Stimulated activated CD4-positive, alpha-beta T cell treated with anti-CD3 and anti-CD28 coated beads, TNF-alpha, amount 100 ng/mL, for 24 hours (primary cell): ENCODE measurements around the gene RPS10.
"Not testable (repeated sequence)": the region's sequence is repeated elsewhere in the genome, so short reads cannot be mapped to it uniquely, and the experiment has no call there.

Experiments used
- DNase-seq, 3 experiments: peaks; one replicate each; pipeline ENCODE4 v3.0.0-alpha.2; 2020; ENCODE audit warnings: low read depth in 3 of 3

RPS10 gene

GRCh38 chr6:34393191-34393965, 32.5 kb downstream of the RPS10 start:
- no peak for DNase-seq

DNA sequence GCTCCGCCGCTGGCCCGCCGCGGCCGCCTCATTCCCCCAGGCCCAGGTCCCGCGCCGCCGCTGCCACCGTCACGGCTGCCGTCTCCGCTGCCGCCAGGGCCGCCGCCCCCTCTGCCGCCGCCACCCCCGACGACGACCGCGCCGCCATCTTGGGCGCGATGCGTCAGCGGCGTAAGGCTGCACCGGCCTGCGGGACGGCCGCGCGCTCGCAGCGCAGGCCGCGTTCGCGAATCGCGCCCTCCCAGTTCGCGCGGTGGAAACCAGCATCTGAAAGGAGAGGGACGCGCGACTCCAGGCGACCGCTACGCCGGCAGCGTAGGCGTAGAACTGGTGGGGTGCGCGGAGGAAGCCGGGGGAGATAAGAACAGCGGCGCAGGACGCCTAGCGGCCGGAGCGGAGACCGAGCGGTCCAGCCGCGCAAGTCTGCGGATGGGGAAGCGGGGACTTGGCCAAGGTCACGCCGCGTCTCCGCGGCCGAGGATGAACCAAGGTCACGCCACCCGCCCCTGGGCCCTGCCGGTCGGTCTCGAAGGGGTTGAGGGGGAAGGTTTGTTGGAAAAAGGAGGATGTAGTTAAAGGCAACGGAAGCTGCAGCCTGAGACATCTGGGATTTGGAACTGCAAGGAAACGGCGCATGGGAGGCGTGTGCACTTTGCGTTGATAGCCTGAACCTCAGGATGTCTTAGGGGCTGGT, 33.2 kb downstream of the RPS10 start, which contains the start of gene NUDT3:
Gene NUDT3 (minus strand): TSS at position 173 of the 694 bp plus-strand sequence. CDS start 307 bp downstream, outside the sequence.
- peak; percentile 86 to 93 (median 89) for DNase-seq

GRCh38 chr6:34391786-34392496, 33.9 kb downstream of the RPS10 start:
- peak; percentile 28 to 48 (median 33) for DNase-seq

DNA sequence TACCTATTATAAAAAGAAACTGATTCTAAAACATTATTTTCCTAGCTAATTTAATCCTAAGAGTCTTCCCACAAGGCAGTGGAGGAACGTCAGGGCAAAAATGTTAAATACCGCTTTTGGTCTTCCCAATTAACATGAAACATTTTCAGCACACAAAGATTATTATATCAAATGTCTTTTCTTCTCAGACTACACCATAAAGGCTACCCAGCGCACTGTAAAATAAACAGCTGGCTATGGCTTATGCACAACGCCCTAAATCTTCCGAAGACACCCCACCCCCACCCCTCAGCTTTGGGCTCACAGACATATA, 34.4 kb downstream of the RPS10 start:
- no peak for DNase-seq

- no peak for DNase-seq
Measured at GRCh38 chr6:34390531-34391472, 35.1 kb downstream of the RPS10 start.

- DNase-seq = no peak
Measured at GRCh38 chr6:34389034-34389433, 36.8 kb downstream of the RPS10 start.

DNA sequence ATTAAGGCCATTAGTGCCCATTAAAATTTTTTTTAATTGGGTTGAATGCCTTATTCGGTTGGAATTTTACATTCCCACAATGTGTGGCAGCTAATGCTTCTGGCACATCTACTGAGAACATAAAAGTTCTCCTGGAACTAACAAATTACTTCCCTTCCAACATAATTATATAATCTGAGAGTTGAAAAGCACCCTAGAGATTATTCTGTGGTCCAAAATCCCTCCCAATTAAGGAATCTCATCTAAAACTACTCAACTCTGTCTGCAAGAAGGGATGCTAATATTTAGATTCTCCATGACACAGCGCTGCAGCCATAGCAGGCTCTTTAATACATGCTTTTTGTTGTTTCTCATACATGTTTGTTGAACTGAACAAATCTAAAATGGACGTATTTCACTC, 37.4 kb downstream of the RPS10 start:
- DNase-seq = no peak

DNA sequence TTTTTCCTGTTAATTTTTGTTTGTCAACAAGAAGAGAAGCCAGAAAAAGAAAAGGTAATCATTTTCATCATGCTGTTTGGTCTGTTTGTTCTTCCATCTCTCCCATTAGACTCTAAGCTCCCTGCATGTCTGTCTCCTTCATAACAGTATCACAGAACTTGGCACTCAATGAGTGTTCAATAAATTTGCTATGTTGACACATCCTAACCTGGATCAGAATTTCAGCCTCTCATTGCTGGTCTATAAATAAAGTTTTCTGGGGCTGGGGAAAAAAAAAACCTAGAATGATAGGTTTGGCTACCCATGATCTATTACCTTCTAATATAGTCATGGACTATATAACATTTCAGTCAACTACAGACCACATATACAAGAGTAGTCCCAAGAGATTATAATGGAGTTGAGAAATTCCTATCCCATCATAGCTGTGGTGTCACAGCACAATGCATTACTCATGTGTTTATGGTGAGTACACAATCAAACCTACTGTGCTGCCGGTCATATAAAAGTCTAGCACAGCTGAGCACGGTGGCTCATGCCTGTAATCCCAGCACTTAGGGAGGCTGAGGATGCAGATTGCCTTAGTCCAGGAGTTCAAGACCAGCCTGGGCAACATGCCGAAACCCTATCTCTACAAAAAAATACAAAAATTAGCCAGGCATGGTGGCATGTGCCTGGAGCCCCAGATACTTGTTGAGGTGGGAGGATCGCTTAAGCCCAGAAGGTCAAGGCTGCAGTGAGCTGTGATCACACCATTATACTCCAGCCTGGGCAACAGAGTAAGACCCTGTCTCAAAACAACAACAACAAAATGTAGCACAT, 39.3 kb downstream of the RPS10 start:
- DNase-seq = no peak

- no peak for DNase-seq
Measured at GRCh38 chr6:34385793-34386195, 40.1 kb downstream of the RPS10 start.

DNA sequence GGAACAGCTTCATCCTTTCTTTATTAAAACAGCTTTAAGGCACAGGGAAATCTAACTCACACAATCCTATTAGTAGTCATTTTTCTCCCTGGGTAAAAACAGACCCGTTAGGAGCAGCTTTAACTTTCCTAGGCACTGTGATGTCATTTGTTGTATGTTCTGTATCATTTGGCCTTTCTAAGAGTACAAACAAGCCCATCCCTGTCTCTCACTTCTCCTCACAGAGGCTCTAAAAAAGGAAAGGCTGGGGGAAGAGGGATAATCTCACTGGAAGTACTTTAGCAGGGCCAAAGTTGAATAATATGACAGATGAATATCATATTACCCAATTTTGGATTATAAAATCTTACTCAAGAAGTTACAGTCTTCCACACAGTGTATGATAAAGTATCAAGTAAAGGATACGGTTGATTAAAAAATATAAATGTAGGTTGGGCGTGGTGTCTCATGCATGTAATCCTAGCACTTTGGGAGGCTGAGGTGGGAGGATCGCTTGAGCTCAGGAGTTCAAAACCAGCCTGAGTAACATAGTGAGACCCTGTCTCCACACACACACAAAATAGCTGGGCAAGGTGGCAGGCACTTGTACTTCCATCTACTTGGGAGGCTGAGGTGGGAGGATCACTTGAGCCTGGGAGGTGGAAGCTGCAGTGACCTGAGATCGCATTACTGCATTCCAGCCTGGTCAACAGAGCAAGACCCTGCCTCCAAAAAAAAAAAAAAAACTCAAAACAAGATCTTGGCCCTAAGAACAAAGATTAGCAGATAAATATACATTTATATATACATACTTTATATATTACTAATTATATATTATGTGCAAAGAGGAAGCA, 41.3 kb downstream of the RPS10 start:
- no peak for DNase-seq

DNA sequence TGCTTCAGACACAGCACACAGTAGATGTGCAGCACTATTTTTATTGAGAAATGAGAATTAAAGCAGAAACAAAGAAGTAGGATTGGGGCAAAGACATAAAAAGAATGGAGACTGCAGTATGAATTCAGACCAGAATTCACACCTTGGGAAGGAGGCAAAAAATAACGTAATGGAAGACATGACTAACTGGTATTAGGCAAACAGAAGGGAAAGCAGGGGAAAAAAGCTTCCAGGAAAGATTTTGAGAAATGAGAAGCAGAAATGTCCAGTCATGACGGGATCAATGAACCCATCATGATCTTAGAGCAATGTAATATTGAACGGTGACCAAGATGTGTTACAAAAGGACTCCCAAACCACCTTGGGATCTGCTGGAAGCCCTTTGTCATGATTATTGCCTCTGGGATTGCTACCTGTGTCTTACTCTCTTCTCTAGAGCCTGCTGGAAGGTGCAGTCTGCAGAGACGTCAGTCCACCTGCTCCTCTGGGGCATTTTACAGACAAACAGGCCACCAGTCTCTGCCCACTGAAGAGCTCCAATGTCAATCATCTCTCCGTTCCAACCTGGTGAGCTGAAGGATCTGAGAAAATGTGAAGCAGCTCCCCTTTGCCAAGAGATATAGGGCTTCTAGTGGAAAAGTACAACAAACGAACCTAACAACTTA, 42.1 kb downstream of the RPS10 start:
- no peak for DNase-seq

DNA sequence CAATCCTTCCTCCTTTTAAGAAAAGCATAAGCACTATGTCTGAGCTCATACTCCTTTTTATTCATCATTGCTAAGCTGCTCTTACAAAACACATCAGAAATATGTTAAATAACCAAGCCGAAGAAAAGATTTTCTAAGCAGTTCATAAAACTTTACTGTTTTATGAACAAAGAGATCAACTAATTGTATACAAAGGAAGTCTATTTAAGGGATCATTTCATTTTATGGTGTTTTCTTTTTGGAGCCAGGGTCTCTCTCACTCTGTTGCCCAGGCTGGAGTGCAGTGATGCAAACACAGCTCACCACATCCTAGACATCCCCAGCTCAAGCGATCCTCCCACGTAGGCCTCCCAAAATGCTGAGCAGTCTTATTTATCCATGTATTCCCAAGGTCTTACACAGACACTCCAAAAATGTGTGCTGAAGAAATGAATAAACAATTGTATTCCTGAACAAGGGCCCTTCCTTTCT, 42.7 kb downstream of the RPS10 start:
- DNase-seq = no peak

DNA sequence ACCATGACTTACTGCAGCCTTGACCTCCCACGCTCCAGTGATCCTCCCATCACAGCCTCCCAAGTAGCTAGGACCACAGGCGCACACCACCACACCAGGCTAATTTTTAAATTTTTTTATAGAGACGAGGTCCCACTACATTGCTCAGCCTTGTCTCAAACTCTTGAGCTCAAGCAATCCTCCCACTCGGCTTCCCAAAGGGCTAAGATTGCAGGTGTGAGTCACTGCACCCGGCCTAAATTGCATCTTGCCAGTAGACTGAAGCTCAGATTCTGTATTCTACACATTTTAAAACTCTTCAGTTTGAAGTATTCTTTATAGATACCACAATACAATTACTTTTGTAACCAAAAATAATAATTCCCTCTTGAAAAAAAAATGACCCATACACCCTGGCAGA, 44.8 kb downstream of the RPS10 start:
- no peak for DNase-seq

GRCh38 chr6:34378470-34378869, 47.4 kb downstream of the RPS10 start:
- no peak for DNase-seq

GRCh38 chr6:34377984-34378383, 47.9 kb downstream of the RPS10 start:
- DNase-seq = no peak

- not testable (repeated sequence) for DNase-seq
Measured at GRCh38 chr6:34377571-34377970, 48.3 kb downstream of the RPS10 start.

GRCh38 chr6:34375833-34376232, 50.0 kb downstream of the RPS10 start:
- DNase-seq = no peak

- no peak for DNase-seq
Measured at GRCh38 chr6:34374508-34374907, 51.4 kb downstream of the RPS10 start.

- DNase-seq = no peak
Measured at GRCh38 chr6:34374069-34374468, 51.8 kb downstream of the RPS10 start.
